Measurements from ENCODE around the gene ARHGAP6. TPM values are rescaled to one million over a fixed set of nuclear protein-coding genes. Genes with fewer than 3 reads are reported as not detected.

ARHGAP6 gene
- polyA plus RNA-seq, 3 donors: 0.31 to 1.1 (median 0.40) TPM

GRCh38 chrX:11553594-11553993, 112.1 kb downstream of the ARHGAP6 start:
- Histone ChIP-seq H3K9ac (ENCODE audit: insufficient read depth, low read length, poor library complexity, severe bottlenecking) (no peak overlapping the region), H3K4me1 (ENCODE audit: control insufficient read depth in 1 of 2, insufficient read depth in 2 of 2, low read length in 2 of 2) (no peaks in the 10 kb centered on the region), H3K9me3 (replicated peaks in 1 of 2; ENCODE audit: control insufficient read depth in 1 of 2, insufficient read depth in 1 of 2, low read length in 2 of 2) (no peaks in the 10 kb centered on the region), H4K20me1 (ENCODE audit: insufficient read depth, low read length) (no peaks in the 10 kb centered on the region), H3K4me3 (replicated peaks in 1 of 3; ENCODE audit: low read depth in 2 of 3, low read length in 3 of 3) (no peak overlapping the region), H3K36me3 (replicated peaks in 1 of 2; ENCODE audit: control insufficient read depth in 1 of 2, insufficient read depth in 2 of 2, low read length in 2 of 2) (no peaks in the 10 kb centered on the region), H3K79me2 (ENCODE audit: insufficient read depth, low read length) (no peaks in the 10 kb centered on the region), H3K27me3 (ENCODE audit: control insufficient read depth in 2 of 2, insufficient read depth in 2 of 2, low read length in 2 of 2) (no peaks in the 10 kb centered on the region), H3K4me2 (replicated peaks; ENCODE audit: extremely low read depth, low read length, poor library complexity, severe bottlenecking) (no peak overlapping the region), H2AFZ (ENCODE audit: insufficient read depth, low read depth, low read length, poor library complexity, severe bottlenecking) (no peak overlapping the region), H3K27ac (ENCODE audit: low read depth in 1 of 2, low read length in 2 of 2) (no peak overlapping the region)
- no peak for TF ChIP-seq CTCF (IDR thresholded peaks at IDR 0.05)
- no peak for DNase-seq
- Mint-ChIP-seq H3K36me3 (no peaks in the 10 kb centered on the region), H3K4me1 (no peaks in the 10 kb centered on the region), H3K27me3 (ENCODE audit: low read depth in 3 of 3) (peaks cover 2 to 7% (median 5%) of the 10 kb centered on the region in 3 donors), H3K27ac (no peak overlapping the region), H3K4me3 (no peak overlapping the region), H3K9me3 (peaks cover 0 to 4% (median 0%) of the 10 kb centered on the region in 7 donors)
- WGBS (ENCODE audit: insufficient coverage): no CpG with 5 or more reads among the region's 1 CpG
- intact Hi-C loops (cut with micrococcal nuclease): no loop called here

- H3K36me3 Mint-ChIP-seq: no peaks in the 10 kb centered on the region
- H3K9me3 Mint-ChIP-seq: peaks cover 0 to 5% (median 0%) of the 10 kb centered on the region in 7 donors
- no peaks in the 10 kb centered on the region for H4K20me1 ChIP-seq (ENCODE audit: insufficient read depth, low read length)
- no peak for DNase-seq
- H3K36me3 ChIP-seq (replicated peaks in 1 of 2; ENCODE audit: control insufficient read depth in 1 of 2, insufficient read depth in 2 of 2, low read length in 2 of 2): no peaks in the 10 kb centered on the region
- WGBS (ENCODE audit: insufficient coverage): no CpG with 5 or more reads among the region's 1 CpG
- H3K4me2 ChIP-seq (replicated peaks; ENCODE audit: extremely low read depth, low read length, poor library complexity, severe bottlenecking): no peak overlapping the region
- H3K4me3 Mint-ChIP-seq: no peak overlapping the region
- no peak overlapping the region for H3K9ac ChIP-seq (ENCODE audit: insufficient read depth, low read length, poor library complexity, severe bottlenecking)
- intact Hi-C loops (cut with micrococcal nuclease): no loop called here
- no peaks in the 10 kb centered on the region for H3K27me3 ChIP-seq (ENCODE audit: control insufficient read depth in 2 of 2, insufficient read depth in 2 of 2, low read length in 2 of 2)
- H3K4me3 ChIP-seq (replicated peaks in 1 of 3; ENCODE audit: low read depth in 2 of 3, low read length in 3 of 3): no peak overlapping the region
- H3K27me3 Mint-ChIP-seq (ENCODE audit: low read depth in 3 of 3): peaks cover 2 to 7% (median 2%) of the 10 kb centered on the region in 3 donors
- no peak overlapping the region for H3K27ac Mint-ChIP-seq
- no peaks in the 10 kb centered on the region for H3K4me1 ChIP-seq (ENCODE audit: control insufficient read depth in 1 of 2, insufficient read depth in 2 of 2, low read length in 2 of 2)
- no peak overlapping the region for H3K27ac ChIP-seq (ENCODE audit: low read depth in 1 of 2, low read length in 2 of 2)
- no peak for TF ChIP-seq CTCF (IDR thresholded peaks at IDR 0.05)
- H3K79me2 ChIP-seq (ENCODE audit: insufficient read depth, low read length): no peaks in the 10 kb centered on the region
- H2AFZ ChIP-seq (ENCODE audit: insufficient read depth, low read depth, low read length, poor library complexity, severe bottlenecking): no peak overlapping the region
- H3K4me1 Mint-ChIP-seq: no peaks in the 10 kb centered on the region
- H3K9me3 ChIP-seq (replicated peaks in 1 of 2; ENCODE audit: control insufficient read depth in 1 of 2, insufficient read depth in 1 of 2, low read length in 2 of 2): no peaks in the 10 kb centered on the region
Measured at GRCh38 chrX:11551151-11551550, 114.6 kb downstream of the ARHGAP6 start.
